GM21515 (cell line): ENCODE data around the gene PLEKHG2.
"Not testable (repeated sequence)": the region's sequence is repeated elsewhere in the genome, so short reads cannot be mapped to it uniquely, and the experiment has no call there.

Experiments used
- ATAC-seq: cut with Tn5 transposase; IDR thresholded peaks from one replicate; pipeline ENCODE4 v1.9.1; 2021; ENCODE audit not compliant: unreplicated experiment

Gene PLEKHG2, protein sequence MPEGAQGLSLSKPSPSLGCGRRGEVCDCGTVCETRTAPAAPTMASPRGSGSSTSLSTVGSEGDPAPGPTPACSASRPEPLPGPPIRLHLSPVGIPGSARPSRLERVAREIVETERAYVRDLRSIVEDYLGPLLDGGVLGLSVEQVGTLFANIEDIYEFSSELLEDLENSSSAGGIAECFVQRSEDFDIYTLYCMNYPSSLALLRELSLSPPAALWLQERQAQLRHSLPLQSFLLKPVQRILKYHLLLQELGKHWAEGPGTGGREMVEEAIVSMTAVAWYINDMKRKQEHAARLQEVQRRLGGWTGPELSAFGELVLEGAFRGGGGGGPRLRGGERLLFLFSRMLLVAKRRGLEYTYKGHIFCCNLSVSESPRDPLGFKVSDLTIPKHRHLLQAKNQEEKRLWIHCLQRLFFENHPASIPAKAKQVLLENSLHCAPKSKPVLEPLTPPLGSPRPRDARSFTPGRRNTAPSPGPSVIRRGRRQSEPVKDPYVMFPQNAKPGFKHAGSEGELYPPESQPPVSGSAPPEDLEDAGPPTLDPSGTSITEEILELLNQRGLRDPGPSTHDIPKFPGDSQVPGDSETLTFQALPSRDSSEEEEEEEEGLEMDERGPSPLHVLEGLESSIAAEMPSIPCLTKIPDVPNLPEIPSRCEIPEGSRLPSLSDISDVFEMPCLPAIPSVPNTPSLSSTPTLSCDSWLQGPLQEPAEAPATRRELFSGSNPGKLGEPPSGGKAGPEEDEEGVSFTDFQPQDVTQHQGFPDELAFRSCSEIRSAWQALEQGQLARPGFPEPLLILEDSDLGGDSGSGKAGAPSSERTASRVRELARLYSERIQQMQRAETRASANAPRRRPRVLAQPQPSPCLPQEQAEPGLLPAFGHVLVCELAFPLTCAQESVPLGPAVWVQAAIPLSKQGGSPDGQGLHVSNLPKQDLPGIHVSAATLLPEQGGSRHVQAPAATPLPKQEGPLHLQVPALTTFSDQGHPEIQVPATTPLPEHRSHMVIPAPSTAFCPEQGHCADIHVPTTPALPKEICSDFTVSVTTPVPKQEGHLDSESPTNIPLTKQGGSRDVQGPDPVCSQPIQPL (N-terminal part only)

GRCh38 chr19:39412100-39412866, at the start of gene PLEKHG2:
Gene PLEKHG2 (plus strand): TSS chr19:39412669. CDS start chr19:39414087, 1,418 bp downstream.
- ATAC-seq: peak; percentile 41

- ATAC-seq: no peak
Observed at GRCh38 chr19:39362682-39363657, 49.5 kb upstream of the PLEKHG2 start.

DNA sequence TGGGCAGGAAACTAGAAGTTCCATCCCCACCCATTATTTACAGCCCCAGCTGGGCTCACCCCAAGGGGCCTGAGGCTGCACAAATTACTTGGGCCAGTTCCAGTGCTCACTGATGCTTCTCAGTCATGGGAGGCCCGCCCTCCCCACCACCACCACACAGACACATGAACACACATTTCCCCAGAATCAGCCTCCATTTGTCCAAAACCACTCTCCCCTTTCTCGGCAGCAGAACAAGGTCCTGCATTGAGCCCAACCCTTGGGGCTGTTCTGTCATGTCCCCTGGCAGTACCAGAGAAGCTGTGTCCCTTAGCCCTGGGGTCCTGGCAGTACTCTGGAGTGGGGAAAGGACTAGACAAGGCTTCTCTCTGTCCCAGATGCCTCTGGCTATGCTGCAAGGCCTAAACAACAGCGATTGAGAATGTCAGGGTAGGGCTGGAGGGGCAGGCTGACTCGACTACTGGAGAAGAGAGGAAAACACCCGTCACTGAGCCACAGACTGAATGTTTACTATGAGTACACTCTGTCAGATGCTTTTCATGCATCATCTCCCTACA, 48.5 kb upstream of the PLEKHG2 start:
- no peak for ATAC-seq

DNA sequence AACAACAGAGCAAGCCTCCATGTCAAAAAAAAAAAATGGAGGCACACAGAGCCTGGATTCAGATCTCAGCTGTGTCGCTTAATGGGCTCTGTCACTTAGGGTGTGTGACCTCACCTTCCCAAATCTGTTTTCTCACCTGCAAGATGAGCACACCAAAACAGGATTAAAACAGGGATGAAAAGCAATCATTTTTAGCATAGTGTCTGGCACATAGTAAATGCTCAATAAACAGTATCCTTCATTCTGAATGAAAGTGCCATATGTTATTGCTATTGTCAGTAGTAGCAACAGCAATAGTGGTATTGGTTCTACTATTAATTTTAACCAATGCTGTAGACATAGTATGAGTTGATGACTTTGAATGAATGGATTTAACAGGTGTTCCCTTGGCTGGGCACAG, 46.9 kb upstream of the PLEKHG2 start:
- no peak for ATAC-seq

DNA sequence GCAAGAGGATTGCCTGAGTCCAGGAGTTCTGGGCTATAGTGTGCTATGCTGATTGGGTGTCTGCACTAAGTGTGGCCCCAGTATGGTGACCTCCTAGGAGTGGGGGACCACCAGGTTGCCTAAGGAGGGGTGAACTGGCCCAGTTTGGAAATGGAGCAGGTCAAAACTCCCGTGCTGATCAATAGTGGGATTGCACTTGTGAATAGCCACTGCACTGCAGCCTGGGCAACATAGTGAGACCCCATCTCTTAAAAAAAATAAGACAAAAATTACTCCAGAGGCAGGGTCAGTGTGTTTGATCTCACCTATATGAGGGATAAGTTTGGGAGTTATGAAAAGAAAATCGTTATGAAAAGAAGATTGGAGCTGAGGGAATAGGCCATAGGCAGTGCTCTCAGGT, 43.3 kb upstream of the PLEKHG2 start:
- ATAC-seq: no peak

GRCh38 chr19:39370735-39371134, 41.7 kb upstream of the PLEKHG2 start:
- ATAC-seq: no peak

DNA sequence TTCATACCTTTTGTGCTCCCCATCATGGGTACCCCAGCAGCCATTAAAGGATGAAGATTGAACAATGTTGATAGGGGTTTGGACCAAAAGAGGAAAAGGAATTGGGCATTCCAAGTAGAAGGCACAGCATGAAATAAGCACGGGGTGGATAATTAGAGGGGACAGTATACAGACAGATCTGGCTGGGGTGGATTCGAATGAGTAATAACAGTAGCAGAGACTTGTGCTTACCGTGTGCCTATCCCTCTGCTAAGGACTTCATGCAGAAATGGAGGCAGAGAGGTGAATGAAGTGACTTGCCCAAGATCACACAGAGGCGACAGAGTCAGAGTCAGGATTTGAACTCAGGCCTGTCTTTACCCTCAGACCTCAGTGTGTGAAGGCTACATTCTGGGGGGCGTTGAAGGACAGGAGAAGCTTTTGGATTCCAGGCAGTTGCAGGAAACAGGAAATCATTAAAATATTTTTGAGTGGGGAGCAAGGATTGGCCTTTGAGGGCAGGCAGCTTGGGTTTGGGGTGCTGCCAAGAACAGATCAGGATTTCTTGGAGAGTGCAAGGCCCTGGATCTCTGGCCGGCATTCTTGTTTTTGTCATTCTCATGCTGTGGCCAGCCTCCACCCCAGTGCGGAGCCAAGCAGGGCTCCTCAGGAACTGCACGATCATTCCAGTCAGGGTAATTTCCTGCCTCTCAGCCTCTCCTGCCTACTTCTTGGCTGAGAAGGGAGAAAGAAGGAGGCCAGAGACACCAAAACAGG, 40.2 kb upstream of the PLEKHG2 start:
- no peak for ATAC-seq

DNA sequence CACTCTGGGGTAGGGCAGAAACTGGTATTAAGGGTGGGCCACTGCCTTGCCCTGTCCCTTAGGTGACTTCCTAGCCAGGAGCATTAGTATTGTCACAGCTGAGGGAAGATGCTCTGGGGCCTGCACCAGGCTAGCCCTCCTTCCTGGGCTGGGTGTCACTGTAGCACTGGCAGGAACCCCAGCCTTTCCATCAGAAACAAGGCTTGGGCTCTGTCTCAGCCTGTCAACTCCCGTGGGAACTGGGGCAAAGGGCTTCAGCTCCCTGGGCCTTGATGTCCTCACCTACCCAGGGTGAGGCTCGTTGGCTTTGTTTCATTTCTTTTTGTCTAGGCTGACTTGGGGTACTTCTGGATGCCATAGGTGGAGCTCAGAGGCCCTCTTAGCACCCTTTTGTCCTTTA, 39.5 kb upstream of the PLEKHG2 start:
- no peak for ATAC-seq

DNA sequence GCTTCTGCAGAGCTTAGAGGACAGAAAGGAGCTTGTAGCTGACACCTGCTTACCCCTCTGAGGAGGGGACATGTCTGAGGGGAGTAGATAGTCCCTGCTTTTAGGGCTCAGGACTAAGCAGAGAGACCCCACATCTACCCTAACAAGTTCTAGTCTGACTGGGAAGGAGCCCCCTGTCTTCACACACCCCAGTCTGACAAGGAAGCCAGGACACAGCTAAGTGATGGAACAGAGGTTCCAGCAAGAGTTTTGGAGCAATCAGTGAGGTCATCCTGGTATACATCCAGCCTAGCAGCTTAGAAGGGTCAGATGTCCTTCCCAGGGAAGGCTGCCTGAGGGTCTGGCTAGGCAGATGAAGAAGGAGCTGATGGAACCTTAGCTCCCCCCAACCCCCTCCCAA, 36.5 kb upstream of the PLEKHG2 start:
- ATAC-seq: no peak

DNA sequence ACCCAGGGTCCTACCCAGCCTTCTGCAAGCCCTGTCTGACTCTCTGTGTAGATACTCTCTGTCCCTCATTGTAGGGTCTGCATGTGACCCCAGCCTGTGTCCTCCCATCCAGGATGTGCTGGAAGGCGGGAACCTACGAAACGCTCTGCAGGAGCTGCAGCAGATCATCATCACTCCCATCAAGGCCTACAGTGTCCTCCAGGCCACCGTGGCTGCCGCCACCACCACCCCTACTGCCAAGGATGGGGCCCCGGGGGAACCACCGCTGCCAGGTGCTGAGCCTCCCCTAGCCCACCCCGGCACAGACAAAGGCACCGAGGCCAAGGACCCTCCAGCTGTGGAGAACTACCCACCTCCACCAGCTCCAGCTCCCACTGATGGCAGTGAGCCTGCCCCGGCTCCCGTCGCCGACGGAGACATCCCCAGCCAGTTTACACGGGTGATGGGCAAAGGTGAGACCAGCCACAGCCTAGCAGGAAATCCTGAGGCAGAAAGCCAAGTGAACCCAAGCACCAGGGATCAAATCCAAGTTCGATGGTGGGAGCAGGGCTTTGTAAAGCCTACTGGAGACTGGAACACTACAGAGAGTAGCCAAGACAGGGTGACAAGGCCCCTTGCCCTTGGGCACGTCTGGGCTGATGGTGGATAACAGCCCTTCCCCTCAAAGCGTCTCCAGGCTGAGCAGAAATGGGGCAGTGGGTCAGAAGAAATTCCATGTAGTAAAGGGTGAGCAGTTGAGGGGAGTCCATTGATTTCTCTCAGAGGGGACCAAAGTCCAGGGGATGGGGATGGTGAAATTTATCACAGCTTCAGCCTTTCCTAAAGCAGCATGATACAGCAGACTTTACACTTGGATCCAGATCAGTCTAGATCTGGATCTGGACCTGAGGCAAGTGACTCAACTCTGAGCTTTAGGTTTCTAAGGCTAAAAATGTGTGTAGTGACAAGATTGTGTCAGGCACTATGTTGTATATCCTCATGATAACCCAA, 34.8 kb upstream of the PLEKHG2 start:
- ATAC-seq: no peak

DNA sequence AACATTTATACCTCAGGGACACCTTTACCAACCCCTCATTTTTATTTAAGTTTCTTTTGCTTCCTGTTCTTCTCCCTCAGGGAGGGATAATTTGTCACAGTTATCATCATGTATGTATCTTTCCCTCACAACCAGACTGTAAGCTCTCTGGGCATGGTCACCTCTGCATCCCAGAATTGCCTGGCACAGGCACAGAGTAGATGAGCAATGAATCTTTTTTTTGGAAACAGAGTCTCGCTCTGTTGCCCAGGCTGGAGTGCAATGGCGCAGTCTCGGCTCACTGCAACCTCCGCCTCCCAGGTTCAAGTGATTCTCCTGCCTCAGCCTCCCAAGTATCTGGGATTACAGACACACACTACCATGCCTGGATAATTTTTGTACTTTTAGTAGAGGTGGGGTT, 33.1 kb upstream of the PLEKHG2 start:
- not testable (repeated sequence) for ATAC-seq

GRCh38 chr19:39379865-39380396, 32.5 kb upstream of the PLEKHG2 start:
- no peak for ATAC-seq

DNA sequence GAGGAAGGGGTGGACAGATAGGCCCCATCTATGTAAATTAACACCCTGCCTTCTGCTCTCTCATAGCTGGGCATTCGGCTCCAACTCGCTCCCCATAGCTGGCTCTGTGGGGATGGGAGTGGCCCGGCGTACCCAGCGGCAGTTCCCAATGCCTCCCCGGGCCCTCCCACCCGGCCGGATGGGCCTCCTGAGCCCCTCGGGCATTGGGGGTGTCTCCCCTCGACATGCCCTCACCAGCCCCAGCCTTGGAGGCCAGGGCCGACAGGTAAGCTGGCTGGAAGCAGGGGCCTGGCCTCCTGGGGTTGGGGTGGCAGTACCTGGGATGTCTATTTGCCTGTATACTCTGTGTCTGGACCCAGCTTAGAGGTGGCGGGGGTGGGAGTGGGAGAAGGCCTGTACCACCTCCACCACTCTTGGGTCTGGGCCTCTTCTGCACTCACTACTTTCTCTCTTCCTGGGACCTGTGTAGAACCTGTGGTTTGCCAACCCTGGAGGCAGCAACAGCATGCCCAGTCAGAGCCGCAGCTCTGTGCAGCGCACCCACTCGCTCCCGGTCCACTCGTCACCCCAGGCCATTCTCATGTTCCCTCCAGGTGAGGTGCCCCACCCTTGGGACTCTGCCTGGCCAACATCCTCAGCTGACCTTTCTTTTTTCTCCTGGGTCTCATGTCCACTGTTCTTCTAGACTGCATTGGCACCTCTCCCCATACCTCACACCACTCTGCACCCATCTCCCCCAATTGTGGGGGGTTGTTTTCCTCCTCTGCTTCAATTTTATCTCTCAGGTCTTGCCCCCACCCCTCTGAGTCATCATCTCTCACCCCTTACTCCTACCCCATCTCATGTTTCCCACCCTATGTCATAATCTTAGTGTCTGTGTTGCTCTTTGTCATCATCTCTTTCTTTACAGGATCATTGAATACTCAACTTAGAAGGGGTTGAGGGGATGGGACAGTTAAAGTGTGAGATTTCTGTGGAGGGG, 31.7 kb upstream of the PLEKHG2 start:
- no peak for ATAC-seq

DNA sequence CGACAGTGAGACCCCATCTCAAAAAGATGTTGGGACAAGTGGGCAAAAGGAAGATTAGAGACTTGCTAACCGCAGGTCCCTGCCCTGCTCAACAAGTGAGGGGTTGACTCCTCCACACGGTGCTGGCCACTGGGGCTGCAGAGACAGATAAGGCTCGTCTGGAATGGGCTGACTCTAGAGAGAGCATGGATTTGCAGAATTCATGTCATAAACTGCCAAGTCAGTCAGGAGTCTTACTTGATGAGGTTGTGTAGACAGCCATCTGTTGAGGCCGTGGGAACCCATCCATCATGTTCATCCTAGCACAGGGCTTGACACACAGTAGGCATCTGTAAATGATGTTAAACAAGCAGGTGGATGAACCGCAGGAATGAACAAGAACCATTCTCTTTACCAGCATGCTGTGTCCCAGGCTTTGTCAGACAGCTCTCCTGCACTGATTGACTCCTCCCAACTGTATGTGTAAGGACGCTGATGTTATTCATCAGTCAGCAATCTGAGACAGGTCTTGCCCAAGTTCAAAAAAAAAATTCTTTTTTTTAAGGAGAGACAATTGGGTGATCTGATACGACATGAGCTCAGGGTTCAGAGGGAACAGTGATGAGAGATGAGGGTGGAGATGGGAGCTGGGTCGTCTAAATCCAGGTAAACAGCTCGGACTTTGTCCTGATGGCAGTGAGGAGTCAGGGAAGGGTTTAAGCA, 30.4 kb upstream of the PLEKHG2 start:
- ATAC-seq: no peak
